Stimulated activated CD4-positive, alpha-beta T cell treated with anti-CD3 and anti-CD28 coated beads, Interleukin-15, amount 100 ng/mL, for 24 hours (primary cell): ENCODE results near the gene DDC.

Experiments
- DNase-seq: peaks from one replicate; pipeline ENCODE4 v3.0.0-alpha.2; 2020

The DDC gene

DNA sequence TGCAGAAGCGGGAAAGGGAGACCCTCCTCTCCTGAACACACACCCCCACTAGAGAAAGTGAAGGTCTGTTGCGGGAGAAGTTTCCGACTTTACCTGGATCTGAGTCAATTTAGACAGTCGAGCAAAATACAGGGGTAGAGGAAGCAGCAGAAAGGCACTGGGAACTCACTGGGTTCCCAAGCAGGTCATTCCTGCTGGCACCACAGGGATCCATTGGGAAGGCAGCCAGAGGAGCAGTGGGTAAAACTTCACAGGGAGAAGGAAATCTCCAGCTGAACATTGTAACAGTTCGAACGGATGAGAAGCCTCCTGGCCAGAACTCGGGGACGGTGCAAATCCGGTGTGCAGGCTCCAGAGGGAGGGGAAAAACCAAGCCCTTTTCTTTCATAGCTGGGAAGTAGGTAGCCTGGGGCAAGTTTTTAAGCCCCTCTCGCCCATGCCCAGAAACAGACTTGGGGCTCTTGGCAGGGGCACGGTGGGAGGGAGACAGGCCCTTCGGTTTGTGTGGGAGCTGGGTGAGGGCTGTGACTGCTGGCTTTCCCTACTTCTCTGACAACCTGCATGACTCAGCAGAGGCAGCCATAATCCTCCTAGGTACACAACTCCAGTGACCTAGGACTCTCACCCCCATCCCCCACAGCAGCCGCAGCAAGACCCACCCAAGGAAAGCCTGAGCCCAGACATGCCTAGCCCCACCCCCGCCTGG is 51.9 kb downstream of the DDC start:
- no peak for DNase-seq

DNA sequence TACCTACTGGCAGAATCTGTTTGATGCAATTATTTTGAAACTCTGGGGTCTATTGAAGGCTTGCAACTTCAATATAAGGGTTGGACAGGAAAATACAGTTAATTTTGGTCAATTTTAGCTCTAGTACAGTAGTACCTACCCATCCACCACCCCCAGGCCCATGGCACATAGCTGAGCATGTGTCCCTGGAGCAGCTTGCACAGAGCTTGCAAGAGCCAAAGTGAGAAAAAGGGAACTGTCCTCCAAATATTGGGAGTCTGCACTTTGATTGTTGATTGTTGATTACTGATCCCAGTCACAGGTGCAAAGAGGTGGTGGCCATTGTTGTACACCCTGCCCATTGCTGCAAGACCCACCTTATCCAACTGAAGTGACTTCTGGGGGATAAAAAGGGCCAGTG is 52.8 kb downstream of the DDC start:
- no peak for DNase-seq

DNA sequence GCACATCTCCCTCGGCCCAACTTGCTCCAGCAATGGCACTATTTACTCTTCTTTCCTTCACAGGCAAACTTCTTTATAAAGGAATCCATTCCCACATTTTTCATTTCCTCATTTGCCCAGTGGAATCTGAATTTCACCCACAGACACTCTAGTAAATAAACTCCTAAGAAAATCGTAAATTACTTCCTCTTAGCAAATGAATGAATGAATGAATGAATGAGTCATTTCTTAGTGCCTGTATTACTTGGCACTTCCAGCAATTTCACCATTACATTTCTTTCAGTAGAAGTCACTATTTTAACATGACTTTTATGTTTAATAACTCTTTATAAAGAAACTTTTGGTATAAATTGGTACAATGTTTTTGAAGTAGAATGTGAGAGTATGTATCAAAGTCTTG is 55.7 kb downstream of the DDC start:
- DNase-seq, result no peak

DNA sequence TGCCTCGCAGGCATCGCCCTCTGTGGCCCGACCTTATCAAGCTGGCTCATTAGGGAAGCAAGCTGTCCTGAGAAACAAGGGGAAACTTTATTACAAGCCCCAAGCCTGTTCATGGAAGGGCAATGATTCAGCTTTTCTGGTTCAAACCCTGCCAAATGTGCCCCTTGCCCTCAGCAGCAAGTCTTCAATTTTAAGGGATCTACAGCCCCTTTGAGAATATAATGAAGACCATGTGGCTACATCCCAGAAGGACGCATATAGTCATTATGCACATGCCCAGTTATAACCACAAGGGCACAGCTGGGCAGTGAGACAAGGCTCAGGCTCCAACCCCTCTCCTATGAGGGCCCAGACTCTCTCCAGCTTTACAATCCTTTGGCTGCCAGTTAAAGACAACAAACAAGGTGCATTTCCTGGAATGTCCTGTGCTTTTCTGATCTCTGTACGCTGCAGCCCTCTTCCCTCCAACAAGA is 56.7 kb downstream of the DDC start:
- DNase-seq, result no peak

DNA sequence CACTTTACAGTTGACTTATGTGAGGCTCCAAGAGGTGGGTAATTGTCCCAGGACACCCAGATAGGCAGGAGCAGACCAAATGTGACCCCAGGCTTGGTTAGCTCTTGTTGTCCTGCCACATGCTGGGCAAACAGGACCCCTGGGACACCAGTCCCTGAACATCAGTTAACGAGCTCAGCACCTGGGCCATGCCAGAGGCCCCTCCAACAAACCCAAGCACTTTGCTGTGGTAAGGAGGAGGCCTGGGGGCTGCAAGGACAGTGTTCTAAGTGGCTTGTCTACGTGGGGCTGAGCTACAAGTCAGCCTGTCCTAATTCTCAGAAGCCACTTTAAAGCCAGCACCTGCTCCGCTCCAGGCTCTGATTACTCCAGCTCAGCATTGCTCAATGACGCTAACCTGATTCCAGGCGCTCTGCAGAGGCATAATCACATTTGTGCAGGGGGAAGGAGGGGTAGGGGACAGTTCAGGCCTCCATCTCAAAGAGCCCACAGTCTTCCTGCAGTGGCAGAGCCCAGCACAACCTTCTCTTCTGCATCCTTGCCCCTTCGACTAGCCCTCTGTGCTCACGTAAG is 57.2 kb downstream of the DDC start:
- no peak for DNase-seq

DNA sequence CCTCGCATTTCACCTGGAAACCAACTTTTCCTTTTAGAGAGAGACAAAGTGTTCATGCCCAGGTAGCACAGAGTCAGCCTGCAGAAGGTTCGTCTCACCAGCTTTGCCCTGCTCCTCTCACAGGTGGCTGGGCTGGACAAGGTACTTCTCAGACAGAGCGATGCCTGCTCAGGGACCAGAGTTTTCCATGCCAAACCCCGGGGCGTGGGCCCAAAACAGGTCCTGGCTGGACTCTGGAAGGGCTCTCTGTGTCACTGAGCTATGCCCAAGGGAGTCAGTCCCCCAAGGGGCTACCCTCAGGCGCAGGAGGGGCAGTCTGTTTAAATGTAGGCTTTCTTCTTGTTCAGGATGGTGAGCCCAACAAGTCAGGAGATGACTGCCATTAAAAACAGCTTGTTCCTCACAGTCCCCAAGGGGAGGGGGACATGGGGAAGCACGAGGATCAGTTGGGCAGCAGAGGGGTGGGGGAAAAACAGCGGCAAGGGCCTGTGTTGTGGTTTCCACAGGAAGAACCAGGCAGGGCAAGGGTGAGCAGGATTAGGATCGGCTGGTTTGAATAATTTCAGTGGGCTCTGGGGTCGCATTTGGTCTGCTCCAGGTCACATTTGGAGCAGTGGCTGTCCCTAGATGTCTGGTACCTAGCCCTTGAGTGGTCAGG is 59.5 kb downstream of the DDC start:
- DNase-seq, result no peak

DNA sequence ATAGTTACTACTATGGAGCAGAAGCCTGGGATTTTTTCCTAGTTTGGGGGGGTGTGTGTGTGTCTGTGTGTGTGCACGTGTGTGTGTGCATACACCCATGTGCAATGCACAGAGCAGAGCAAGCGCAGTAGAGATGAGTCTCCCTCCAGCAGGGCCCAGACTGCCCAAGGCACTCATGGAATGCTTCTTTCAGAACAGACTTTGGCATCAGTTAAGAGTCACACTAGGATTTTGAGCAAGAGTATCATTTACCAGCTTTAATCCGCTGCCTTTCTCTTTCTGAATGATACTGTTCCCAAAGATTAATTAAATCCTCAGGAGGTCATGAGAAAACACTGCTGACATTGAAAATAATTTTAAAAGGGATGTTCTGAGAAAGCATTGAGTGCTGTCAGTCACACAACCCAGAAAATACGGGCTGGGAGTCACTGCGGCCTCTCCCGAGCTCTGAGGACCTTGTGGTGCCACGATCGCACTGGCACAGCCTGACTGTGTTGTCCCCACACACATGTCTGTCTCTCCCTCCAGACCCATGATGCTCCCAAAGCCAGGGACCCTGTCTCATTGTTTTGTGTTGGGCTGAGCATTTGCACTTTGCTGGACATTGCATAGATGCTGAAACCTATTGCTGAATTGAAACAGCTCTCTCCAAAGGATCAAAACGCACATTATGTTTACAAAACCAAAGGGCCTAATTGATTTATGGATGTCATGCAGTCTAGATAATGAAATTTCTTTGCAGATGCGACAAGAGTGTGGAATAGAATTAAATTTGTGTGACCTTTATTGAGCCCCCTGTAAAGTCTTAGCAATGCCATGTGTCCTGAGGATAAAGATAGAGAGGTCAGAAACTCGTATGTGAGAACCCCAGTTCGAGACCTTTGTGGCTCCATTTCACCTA is 60.3 kb downstream of the DDC start:
- no peak for DNase-seq

DNA sequence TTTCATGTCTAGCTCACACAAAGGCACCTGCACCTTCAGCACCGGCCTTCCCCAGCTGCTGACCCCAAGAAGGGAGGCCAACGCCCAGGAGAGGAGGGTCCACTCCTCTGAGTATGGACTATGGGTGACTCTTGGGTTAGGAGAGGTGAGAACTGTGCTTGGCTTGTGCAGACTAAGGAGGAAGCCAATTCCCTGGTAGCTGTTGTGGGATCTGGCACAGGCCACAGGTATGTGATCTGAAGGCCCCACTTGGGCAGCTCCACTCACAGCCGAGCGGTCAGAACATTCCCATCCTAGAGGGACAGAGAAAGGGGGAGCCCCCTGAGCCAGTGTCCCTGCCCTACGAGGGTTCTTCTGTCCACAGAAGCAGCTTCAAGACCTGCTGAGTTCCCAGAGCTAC is 62.3 kb downstream of the DDC start:
- no peak for DNase-seq

DNA sequence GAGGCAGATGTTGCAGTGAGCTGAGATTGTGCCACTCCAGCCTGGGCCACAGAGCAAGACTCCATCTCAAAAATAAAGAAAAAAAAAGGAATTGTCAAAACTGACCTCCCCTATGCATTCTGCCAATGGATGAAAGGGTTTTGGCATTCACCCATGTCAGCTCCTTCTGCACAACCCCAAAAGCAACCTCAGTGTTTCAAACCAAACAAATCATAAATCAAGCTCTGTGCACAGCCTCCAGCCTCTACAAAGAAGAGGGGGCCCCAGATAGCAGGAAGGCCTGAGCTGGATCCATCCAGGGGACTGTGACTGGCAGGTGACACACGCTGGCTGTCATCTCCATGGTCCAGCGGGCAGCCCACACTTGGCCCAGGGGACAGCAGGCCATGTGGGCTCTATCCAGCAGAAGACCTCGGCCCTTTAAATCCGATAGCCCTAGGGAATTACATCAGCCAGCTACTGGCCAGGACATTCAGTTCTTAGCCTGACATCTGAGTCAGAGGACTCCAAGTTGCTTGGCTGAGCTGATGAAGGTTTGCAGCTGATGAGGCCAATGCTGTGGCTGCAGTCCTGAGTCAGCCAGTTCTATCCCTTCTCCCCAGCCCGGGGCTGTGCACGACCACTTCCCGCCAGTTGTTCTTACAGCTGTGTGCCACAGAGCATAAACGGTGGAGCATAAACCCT is 63.1 kb downstream of the DDC start:
- no peak for DNase-seq

DNA sequence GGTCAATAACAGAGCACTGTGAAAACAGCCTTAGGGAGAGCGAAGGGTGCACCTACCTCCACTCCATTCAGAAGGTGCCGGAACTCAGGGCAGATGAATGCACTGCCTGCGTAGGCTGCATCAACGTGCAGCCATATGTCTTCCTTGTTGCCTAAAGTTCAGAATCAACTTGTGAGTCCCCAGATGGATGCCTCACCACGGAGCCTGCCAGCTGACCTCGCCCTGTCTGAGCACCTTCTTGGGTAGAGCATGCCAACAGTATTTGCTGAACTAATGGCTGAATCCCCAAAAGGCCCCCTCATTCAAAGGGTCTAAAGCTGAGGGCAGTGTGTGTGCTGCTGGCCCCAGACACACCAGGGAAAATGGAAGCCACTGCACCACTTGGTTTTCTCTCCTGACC is 66.1 kb downstream of the DDC start:
- DNase-seq, result no peak

DNA sequence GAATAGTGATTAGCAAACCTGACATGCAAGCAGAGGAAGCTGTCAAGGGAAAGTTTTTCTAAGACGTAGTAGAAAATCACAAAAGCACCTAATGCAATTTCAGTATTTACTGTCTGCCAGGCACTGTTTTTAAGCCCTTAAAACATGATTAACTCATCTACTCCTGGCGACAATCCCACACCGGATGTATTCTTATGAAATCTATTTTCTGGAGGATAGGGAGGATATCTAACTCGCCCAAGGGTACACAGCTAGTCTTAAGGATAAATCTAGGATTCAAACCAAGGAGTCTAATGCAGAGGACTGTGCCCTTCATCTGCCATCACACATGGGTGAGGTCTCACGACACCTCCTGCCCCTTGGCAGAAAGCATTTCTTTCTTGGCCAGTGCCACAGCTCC is 67.2 kb downstream of the DDC start:
- no peak for DNase-seq

DNA sequence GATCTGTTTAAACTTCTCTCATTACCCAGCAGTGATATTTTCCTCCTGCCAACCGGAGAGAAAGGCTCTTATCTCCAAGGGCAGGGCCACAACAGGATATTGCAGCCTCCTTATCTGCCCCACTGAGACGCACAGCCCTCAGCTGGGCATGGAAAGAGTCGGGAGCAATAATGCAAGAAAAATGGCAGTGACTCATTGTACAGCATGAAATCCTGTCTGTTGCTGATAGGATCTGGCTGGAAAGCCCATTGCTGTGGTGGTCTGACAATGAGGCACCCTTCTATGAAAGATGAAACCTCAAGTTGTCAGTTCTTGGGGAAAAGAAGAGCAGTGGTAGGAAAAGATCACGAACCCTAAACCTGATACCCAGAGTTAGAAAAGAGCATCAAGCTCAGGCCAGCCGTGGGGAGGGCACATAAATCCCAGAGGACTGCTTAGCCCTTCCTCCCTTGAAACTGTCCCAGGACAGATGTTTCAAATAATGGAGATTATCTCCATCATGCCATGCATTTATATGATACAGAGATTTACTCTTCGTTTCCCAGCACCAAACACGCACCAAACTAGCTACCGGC is 68.0 kb downstream of the DDC start:
- DNase-seq, result no peak

DNA sequence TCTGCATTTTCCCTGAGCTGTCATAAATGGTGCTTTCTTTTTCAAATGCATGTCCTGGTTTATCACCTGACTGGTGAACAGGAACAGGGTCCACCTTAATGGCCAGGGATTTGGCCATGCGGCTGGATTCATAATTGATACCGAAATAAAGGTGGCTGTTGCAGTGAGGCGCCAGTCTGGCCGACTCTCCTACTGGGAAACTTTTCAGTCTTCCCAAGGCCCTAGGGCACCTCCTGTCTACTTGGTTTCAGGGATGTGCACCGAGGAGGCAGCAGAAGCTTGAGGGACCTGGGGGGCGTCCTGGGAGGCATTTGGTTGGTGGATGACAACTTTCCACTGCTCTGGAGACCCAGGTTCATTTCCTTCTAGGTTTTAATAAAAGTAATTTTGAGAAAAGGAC is 68.6 kb downstream of the DDC start:
- DNase-seq, result no peak

DNA sequence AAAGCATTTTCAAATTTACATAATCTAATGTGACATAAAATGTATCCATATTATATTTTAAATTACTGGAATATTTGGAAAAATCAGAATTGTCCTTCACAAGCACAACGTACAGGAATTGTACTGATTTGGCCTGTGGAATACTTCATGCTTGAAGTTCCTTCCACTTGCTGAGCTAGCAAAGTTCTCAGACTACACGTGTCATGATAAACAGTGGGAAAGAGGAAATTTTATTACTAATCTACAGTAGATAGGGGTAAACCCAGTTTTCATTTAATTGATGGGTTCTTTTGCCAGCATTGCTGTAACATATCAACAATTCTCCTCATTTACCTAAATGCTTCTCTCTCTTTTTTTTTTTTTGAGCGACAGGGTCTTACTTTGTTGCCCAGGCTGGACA is 69.5 kb downstream of the DDC start:
- DNase-seq, result no peak

DNA sequence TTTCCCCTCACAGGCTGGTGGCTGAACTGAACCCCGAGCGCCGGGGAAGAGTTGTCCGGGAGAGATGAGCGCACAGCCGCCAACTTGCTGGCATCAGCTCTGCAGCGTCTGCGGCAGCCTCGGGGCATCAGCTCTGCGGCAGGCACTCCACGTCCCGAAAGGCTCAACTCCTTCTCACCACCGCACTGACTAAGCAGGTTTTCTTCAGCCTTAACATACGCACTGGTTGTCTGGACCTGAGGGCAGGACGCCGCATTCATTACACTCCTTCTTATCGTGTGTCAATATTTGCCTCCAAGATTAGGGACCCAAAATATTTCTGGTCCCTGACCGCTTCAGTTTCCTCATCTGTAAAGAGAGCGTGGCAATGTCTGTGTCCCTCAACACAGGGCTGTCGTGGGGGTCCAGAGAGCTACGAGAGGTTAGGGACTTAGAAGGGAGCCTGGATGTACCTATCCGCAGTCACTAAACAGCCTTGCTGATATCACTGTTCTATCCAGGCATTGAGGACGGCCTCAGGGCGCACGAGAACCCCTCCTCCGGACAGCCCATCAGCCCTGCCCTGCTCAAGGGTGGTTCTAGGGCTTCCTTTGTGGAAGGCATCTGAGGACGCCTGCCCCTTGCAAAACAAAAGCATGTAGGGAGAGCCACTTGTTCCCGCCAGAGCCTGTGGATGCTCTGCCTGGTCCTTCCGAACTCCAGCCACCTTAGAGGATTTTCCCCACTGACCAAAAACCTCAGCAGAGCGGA is 72.3 kb downstream of the DDC start:
- no peak for DNase-seq

DNA sequence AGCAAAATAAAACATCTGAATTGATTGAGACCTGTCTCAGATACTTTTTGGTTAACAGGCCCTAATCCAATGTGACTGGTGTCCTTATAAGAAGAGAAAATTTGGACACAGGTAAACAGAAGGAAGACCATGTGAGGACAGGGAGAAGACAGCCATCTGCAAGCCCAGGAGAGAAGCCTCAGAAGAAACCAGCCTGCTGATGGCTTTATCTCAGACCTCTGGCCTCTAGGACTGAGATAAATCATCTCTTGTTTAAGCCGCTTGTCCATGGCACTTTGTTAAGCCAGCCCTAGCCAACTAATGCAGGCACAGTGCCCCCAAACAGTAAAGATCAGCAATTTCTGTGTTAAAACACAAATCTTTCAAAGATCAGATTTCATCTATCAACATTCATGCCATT is 73.3 kb downstream of the DDC start:
- DNase-seq, result no peak

DNA sequence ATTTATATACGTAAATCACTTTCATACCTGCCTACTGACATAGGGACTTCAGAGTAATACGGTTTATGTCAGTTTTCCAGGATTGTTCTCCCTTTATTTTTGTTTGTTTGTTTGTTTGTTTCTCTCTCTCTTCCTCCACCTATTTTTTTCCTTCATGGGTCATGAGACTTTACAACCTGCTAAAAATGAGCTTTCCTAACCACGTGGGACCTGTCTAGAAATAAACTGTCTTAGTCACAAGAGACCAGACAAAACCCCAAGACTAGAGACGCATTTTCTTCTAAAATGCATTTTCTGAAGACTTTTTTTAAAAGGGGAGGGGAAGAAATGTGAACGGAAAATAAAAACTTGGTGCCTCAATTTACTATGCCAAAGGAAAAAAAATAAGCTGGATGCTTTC is 74.0 kb downstream of the DDC start:
- no peak for DNase-seq

DNA sequence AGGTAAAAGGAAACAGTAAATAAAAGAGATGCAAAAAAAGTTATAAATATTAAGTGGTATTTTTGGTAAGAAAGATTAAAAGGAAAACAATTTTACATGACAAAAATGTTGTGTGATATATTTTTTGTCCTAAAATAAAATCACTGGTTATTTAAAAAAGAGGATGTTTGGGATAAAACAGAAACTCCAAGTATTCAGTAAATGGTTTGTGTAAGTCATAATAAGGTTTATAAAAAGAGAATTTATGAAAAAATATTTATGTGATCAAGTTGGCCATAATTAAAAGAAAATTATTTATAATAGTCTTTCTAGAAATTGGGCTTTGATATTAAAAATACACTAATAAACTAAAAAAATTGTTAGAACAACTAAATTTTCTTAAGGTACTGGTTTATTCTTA is 76.8 kb downstream of the DDC start:
- no peak for DNase-seq

DNA sequence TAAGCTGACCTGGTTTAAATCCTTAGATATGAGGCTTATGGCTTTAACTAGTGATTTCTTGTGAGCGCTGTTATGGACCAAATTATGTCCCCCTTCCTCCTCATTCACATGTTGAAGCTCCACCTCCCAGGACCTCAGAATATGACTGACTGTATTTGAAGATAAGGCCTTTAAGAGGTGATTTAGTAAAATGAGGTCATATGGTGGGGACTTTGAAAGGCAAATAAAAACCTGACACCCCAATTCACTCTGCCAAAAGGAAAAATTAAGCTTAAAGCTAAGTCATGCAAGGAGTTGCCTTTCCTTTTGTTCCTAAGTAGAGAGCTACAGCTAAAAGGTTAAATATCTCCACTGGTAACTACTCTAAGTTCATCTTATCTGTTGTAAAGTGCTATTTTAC is 78.7 kb downstream of the DDC start:
- no peak for DNase-seq

DNA sequence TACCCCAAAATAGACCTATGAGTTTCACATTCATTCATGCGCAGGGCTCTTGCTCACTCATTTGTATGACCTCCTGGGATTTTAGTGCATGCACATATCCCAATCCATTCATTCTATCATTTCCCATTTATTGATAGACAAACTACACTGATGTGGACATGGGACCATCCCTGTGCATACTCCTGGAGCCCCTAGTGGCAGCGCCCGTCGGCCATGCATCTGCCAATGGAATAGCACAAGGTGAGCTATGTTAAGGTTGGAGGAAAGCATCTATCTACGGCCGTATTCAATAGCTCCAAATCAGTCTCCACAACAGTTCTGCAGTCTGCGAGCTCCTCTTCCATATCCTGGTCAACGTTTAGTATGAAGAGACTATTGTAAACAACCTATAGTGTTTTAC is 83.3 kb downstream of the DDC start:
- no peak for DNase-seq

DNA sequence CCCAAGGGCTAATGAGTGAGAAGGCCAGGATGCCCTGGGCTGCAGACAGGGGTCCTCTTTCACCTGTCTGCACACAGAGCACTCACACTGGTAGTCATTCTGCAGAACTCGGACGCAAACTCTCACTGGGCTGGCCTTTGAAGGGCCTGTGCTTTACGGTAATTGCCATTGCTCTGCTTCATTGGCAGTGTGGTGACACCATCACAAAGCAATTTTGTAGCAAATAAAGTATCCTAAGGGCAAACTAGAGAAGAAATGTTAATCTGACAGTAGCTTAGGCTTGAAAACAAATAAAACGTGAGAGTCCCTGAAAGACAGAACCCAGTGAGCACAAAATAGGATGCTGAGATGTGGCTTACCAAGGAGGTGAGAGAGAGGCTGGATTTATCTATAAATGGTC is 84.4 kb downstream of the DDC start:
- no peak for DNase-seq
